CD14-positive monocyte (primary cell): ENCODE measurements around the gene NAB1. TPM values are rescaled to one million over a fixed set of nuclear protein-coding genes. Genes with fewer than 3 reads are reported as not detected.

Experiments used
- DNase-seq, 3 donors: peaks; one replicate each; pipeline ENCODE4 v3.0.0-alpha.2; 2011 to 2022
- H2AFZ ChIP-seq: 2 replicates; pipeline ENCODE4 v1.6.0; 2012; ENCODE audit warnings: mild to moderate bottlenecking, low read depth, low read length, inconsistent platforms; ENCODE audit not compliant: insufficient read depth, poor library complexity, severe bottlenecking
- H3K27ac ChIP-seq, 2 donors: 1 replicate in 1 of 2; 2 replicates in 1 of 2; pipeline ENCODE4 v1.5.1; 2012 to 2013; ENCODE audit warnings: low read length in 2 of 2, control low read depth in 1 of 2, inconsistent platforms in 1 of 2, low read depth in 1 of 2, mild to moderate bottlenecking in 1 of 2
- H3K27me3 ChIP-seq, 2 donors: one replicate each; pipeline versions ENCODE4 v1.6.0 to v1.6.1; 2011 to 2013; ENCODE audit warnings: low read length in 2 of 2; ENCODE audit not compliant: control insufficient read depth in 2 of 2, insufficient read depth in 2 of 2
- H3K36me3 ChIP-seq, 2 donors: replicated peaks in 1 of 2; 1 replicate in 1 of 2; 2 replicates in 1 of 2; pipeline versions ENCODE4 v1.5.1 to v1.6.1; 2012 to 2013; ENCODE audit warnings: low read length in 2 of 2, control low read depth in 1 of 2, inconsistent platforms in 1 of 2, mild to moderate bottlenecking in 1 of 2; ENCODE audit not compliant: insufficient read depth in 2 of 2, control insufficient read depth in 1 of 2
- H3K4me1 ChIP-seq, 2 donors: 1 replicate in 1 of 2; 2 replicates in 1 of 2; pipeline versions ENCODE4 v1.5.1 to v1.6.1; 2012 to 2013; ENCODE audit warnings: low read length in 2 of 2, control low read depth in 1 of 2, inconsistent platforms in 1 of 2, mild to moderate bottlenecking in 1 of 2, moderate library complexity in 1 of 2; ENCODE audit not compliant: insufficient read depth in 2 of 2, control insufficient read depth in 1 of 2
- H3K4me2 ChIP-seq: replicated peaks from 2 replicates; pipeline ENCODE3; 2012; ENCODE audit warnings: low read length, moderate library complexity, mild to moderate bottlenecking; ENCODE audit not compliant: poor library complexity, severe bottlenecking; ENCODE audit errors: extremely low read depth
- H3K4me3 ChIP-seq, 3 experiments: fragments of 200-600 bp in 1 of 3; sonication (generic) in 1 of 3; replicated peaks in 1 of 3; 1 replicate in 2 of 3; 2 replicates in 1 of 3; pipeline ENCODE4 v1.5.1; 2011 to 2013; ENCODE audit warnings: low read length in 3 of 3, mild to moderate bottlenecking in 3 of 3, control low read depth in 2 of 3, low read depth in 2 of 3, inconsistent platforms in 1 of 3, moderate library complexity in 1 of 3
- H3K79me2 ChIP-seq: 2 replicates; pipeline ENCODE4 v1.6.0; 2012; ENCODE audit warnings: mild to moderate bottlenecking, control low read depth, inconsistent platforms, low read length, moderate library complexity; ENCODE audit not compliant: insufficient read depth
- H3K9ac ChIP-seq: 2 replicates; pipeline ENCODE4 v1.6.0; 2017; ENCODE audit warnings: low read length, mild to moderate bottlenecking; ENCODE audit not compliant: insufficient read depth, poor library complexity, severe bottlenecking
- H3K9me3 ChIP-seq, 2 donors: replicated peaks in 1 of 2; 1 replicate in 1 of 2; 2 replicates in 1 of 2; pipeline versions ENCODE4 v1.5.1 to v1.6.1; 2012 to 2013; ENCODE audit warnings: low read length in 2 of 2, control low read depth in 1 of 2; ENCODE audit not compliant: control insufficient read depth in 1 of 2, insufficient read depth in 1 of 2
- H4K20me1 ChIP-seq: 2 replicates; pipeline ENCODE4 v1.6.0; 2012; ENCODE audit warnings: mild to moderate bottlenecking, low read length, control low read depth, moderate library complexity; ENCODE audit not compliant: insufficient read depth
- H3K27ac Mint-ChIP-seq, 7 donors: one replicate each; pipeline ENCODE4 v1.8.0; 2020; ENCODE audit warnings: mild to moderate bottlenecking in 7 of 7, mixed read lengths in 7 of 7, moderate library complexity in 6 of 7, inconsistent platforms in 2 of 7
- H3K27me3 Mint-ChIP-seq, 3 donors: one replicate each; pipeline ENCODE4 v1.8.0; 2021 to 2022; ENCODE audit warnings: low read depth in 3 of 3, mild to moderate bottlenecking in 3 of 3, mixed read lengths in 3 of 3, moderate library complexity in 3 of 3, inconsistent platforms in 1 of 3
- H3K36me3 Mint-ChIP-seq, 2 donors: one replicate each; pipeline ENCODE4 v1.8.0; 2020; ENCODE audit warnings: mixed read lengths in 2 of 2, inconsistent platforms in 1 of 2, mild to moderate bottlenecking in 1 of 2
- H3K4me1 Mint-ChIP-seq: one replicate; pipeline ENCODE4 v1.8.0; 2020; ENCODE audit warnings: mild to moderate bottlenecking, mixed read lengths
- H3K4me3 Mint-ChIP-seq, 2 donors: one replicate each; pipeline ENCODE4 v1.8.0; 2020; ENCODE audit warnings: mild to moderate bottlenecking in 2 of 2, mixed read lengths in 2 of 2, moderate library complexity in 1 of 2
- H3K9me3 Mint-ChIP-seq, 7 donors: one replicate each; pipeline ENCODE4 v1.8.0; 2020 to 2022; ENCODE audit warnings: mixed read lengths in 7 of 7, mild to moderate bottlenecking in 6 of 7, moderate library complexity in 6 of 7, inconsistent platforms in 2 of 7
- CTCF ChIP-seq: fragments of 200-600 bp; IDR thresholded peaks from one replicate; pipeline ENCODE4 v1.8.0; 2022; ENCODE audit warnings: antibody characterized with exemption, mild to moderate bottlenecking
- WGBS: methylation state at CpG from one replicate; pipeline ENCODE4 v1.1.5; 2013; ENCODE audit warnings: missing lambda C conversion rate; ENCODE audit not compliant: insufficient coverage; 5-methylcytosine and 5-hydroxymethylcytosine counted together
- intact Hi-C, 2 donors: fragments of 100-400 bp; cut with micrococcal nuclease; formaldehyde crosslinking; loops; one replicate each; pipeline versions ENCODE4 v1.15.0 to v1.15.1; 2023
- polyA plus RNA-seq, 3 donors: library from polyadenylated mRNA; depleted of rRNA in 1 of 3; unstranded in 2 of 3; stranded (reverse) in 1 of 3; fragments of 300-500 nt in 2 of 3; fragments of >200 nt in 1 of 3; fragmentation: Illumina TruSeq in 2 of 3; gene quantifications; 1 replicate in 2 of 3; 2 replicates in 1 of 3; pipeline ENCODE4 v1.2.3, GENCODE V29; 2012 to 2021

Gene NAB1
- polyA plus RNA-seq, 3 donors, result 2.9 to 15.5 (median 3.1) TPM

- Histone ChIP-seq H3K27me3 (no peaks in the 10 kb centered on the region), H3K27ac (no peak overlapping the region), H3K36me3 (no peaks in the 10 kb centered on the region), H2AFZ (no peak overlapping the region), H3K4me3 (no peak overlapping the region), H3K4me2 (no peak overlapping the region), H3K79me2 (no peaks in the 10 kb centered on the region), H3K9me3 (no peaks in the 10 kb centered on the region), H3K9ac (no peak overlapping the region), H4K20me1 (no peaks in the 10 kb centered on the region), H3K4me1 (no peaks in the 10 kb centered on the region)
- no peak for TF ChIP-seq CTCF
- WGBS, result 79% methylated on average over 6 of the region's 7 CpGs
- DNase-seq, result no peak
- H3K4me3 Mint-ChIP-seq, result no peak overlapping the region
- intact Hi-C loops, result no loop called here
- no peaks in the 10 kb centered on the region for H3K4me1 Mint-ChIP-seq
- no peak overlapping the region for H3K27ac Mint-ChIP-seq
- peaks cover 0 to 2% (median 2%) of the 10 kb centered on the region in 3 donors for H3K27me3 Mint-ChIP-seq
- no peaks in the 10 kb centered on the region for H3K9me3 Mint-ChIP-seq
- H3K36me3 Mint-ChIP-seq, result no peaks in the 10 kb centered on the region
These were observed 52.7 kb downstream of the NAB1 start for GRCh38 chr2:190701586-190701985.

GRCh38 chr2:190705280-190705679 is 56.4 kb downstream of the NAB1 start:
- Mint-ChIP-seq H3K27ac (no peak overlapping the region), H3K9me3 (peaks cover 0 to 8% (median 2%) of the 10 kb centered on the region in 7 donors), H3K4me3 (no peak overlapping the region), H3K4me1 (no peaks in the 10 kb centered on the region), H3K27me3 (peaks cover 2% of the 10 kb centered on the region in 3 donors), H3K36me3 (no peaks in the 10 kb centered on the region)
- intact Hi-C loops, result no loop called here
- no peak for TF ChIP-seq CTCF
- Histone ChIP-seq H3K79me2 (no peaks in the 10 kb centered on the region), H3K36me3 (no peaks in the 10 kb centered on the region), H3K9me3 (peaks cover 0 to 3% of the 10 kb centered on the region in 2 donors), H3K9ac (no peak overlapping the region), H3K4me3 (no peak overlapping the region), H3K27ac (no peak overlapping the region), H3K27me3 (no peaks in the 10 kb centered on the region), H3K4me2 (no peak overlapping the region), H4K20me1 (no peaks in the 10 kb centered on the region), H2AFZ (no peak overlapping the region), H3K4me1 (no peaks in the 10 kb centered on the region)
- 100% methylated on average over 4 of the region's 6 CpGs for WGBS
- no peak for DNase-seq
